ENCODE measurements around the gene PPP2R5C. TPM values are rescaled to one million over a fixed set of nuclear protein-coding genes. Genes with fewer than 3 reads are reported as not detected.
A peak's percentile ranks its signal among the peaks of the same experiment; 100 is the strongest.

PPP2R5C gene
- total and polyA plus RNA-seq, 3 donors from 2014 or later = 106 to 166 (median 126) TPM

DNA sequence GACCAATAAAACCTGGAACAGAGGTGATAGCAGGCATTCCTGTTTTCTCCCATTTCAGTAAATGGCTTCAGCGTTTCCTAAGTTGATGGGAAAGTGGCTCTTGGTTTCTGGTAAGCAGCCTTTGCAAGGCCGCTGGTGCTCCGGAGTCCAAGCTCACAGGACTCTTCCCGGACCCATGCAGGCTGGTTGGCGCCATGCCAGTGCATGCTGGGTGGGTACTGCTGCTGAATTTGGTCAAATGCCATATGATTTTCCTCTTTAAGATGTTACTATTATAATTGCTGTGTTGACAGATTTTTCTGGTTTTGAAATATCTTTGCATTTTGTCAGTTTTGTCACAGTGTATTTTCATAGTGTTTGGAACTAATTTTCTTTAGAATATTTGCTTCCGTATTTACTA is 27.7 kb downstream of the PPP2R5C start:
- no peaks in the 10 kb centered on the region for H3K9me3 ChIP-seq
- H3K27ac ChIP-seq = no peak overlapping the region
- intact Hi-C loops (cut with DNase I; ENCODE audit: low total_unique reads) = no loop called here
- no peak overlapping the region for H3K4me3 ChIP-seq
- no peak for TF ChIP-seq CTCF (IDR thresholded peaks at IDR 0.05)
- TF ChIP-seq POLR2A (IDR thresholded peaks at IDR 0.05) = no peak
- WGBS, 2 donors = 66 to 71% methylated on average over 6 of the region's 6 CpGs
- no peaks in the 10 kb centered on the region for H3K36me3 ChIP-seq (ENCODE audit: low read depth, missing control alignments)
- no peak for DNase-seq
- H3K4me1 ChIP-seq = no peaks in the 10 kb centered on the region
- no peaks in the 10 kb centered on the region for H3K27me3 ChIP-seq

GRCh38 chr14:101790232-101790631 is 28.7 kb downstream of the PPP2R5C start:
- Histone ChIP-seq H3K36me3 (ENCODE audit: low read depth, missing control alignments) (no peaks in the 10 kb centered on the region), H3K4me3 (no peak overlapping the region), H3K9me3 (no peaks in the 10 kb centered on the region), H3K27me3 (no peaks in the 10 kb centered on the region), H3K27ac (no peak overlapping the region), H3K4me1 (no peaks in the 10 kb centered on the region)
- no peak for DNase-seq
- intact Hi-C loops (cut with DNase I; ENCODE audit: low total_unique reads) = no loop called here
- no peak for TF ChIP-seq CTCF (IDR thresholded peaks at IDR 0.05)
- no peak for TF ChIP-seq POLR2A (IDR thresholded peaks at IDR 0.05)
- 89 to 94% methylated on average over 7 of the region's 7 CpGs for WGBS, 2 donors

- no peaks in the 10 kb centered on the region for H3K9me3 ChIP-seq
- no peaks in the 10 kb centered on the region for H3K27me3 ChIP-seq
- H3K27ac ChIP-seq = peak overlapping the region; percentile 38 to 67
- H3K4me1 ChIP-seq = no peaks in the 10 kb centered on the region
- 36 to 50% methylated on average over 5 of the region's 5 CpGs for WGBS, 2 donors
- DNase-seq = no peak
- no peaks in the 10 kb centered on the region for H3K36me3 ChIP-seq (ENCODE audit: low read depth, missing control alignments)
- TF ChIP-seq CTCF (IDR thresholded peaks at IDR 0.05) (no peak), POLR2A (IDR thresholded peaks at IDR 0.05) (no peak)
- intact Hi-C loops (cut with DNase I; ENCODE audit: low total_unique reads) = no loop called here
- no peak overlapping the region for H3K4me3 ChIP-seq
Observed at GRCh38 chr14:101791919-101792572, 30.5 kb downstream of the PPP2R5C start.

DNA sequence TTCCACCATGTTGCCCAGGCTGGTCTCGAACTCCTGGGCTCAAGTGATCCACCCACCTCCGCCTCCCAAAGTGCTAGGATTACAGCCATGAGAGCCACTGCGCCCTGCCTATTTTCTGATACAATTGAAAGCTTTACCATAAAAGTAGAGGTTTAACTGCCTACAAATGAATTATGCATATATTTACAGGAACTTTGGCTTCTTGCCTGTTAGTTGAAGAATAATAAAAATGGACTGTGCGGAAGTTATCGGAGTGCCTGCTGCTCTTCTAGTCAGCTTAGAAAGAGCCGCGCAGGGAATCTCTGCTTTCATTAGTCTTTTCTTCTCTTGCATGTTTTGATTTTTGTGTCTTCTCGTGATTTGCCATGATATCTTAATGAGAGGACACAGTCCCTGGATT is 34.5 kb downstream of the PPP2R5C start:
- Histone ChIP-seq H3K27me3 (no peaks in the 10 kb centered on the region), H3K36me3 (ENCODE audit: low read depth, missing control alignments) (no peaks in the 10 kb centered on the region), H3K4me3 (no peak overlapping the region), H3K27ac (no peak overlapping the region), H3K9me3 (no peaks in the 10 kb centered on the region), H3K4me1 (no peaks in the 10 kb centered on the region)
- DNase-seq = no peak
- intact Hi-C loops (cut with DNase I; ENCODE audit: low total_unique reads) = no loop called here
- TF ChIP-seq CTCF (IDR thresholded peaks at IDR 0.05) (no peak), POLR2A (IDR thresholded peaks at IDR 0.05) (no peak)
- WGBS, 2 donors = 94 to 95% methylated on average over 8 of the region's 8 CpGs

DNA sequence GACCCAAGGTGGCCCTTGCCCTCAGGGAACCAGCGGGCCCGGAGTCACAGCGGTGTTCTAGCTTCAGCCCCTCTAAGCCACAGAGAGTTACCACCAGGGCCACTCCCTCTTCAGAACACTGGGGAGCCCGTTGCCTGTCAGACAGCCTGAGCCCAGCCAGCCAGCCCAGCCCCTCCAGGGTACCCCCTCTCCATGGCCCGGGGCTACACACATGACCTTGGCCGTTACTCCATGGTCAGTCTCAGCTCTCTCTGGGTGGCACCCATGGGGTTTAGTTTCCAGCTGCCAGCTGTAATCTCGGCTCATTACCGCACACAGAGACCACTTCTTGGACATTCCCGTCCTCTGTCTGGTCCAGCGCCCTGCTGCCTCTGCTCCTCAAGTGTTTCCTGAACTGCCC is 35.0 kb downstream of the PPP2R5C start:
- no peak overlapping the region for H3K4me3 ChIP-seq
- no peaks in the 10 kb centered on the region for H3K4me1 ChIP-seq
- no peaks in the 10 kb centered on the region for H3K36me3 ChIP-seq (ENCODE audit: low read depth, missing control alignments)
- H3K9me3 ChIP-seq = no peaks in the 10 kb centered on the region
- TF ChIP-seq CTCF (IDR thresholded peaks at IDR 0.05) (no peak), POLR2A (IDR thresholded peaks at IDR 0.05) (no peak)
- no peak overlapping the region for H3K27ac ChIP-seq
- WGBS, 2 donors = 86 to 92% methylated on average over 8 to 10 of the region's 10 CpGs
- no peak for DNase-seq
- intact Hi-C loops (cut with DNase I; ENCODE audit: low total_unique reads) = no loop called here
- H3K27me3 ChIP-seq = no peaks in the 10 kb centered on the region

All from testis (tissue), 3 donors.